HEK293 (cell line): ENCODE measurements around the gene NKX2-8.

Source experiments
- CTCF ChIA-PET: fragments of 350-600 bp; formaldehyde crosslinking; extraction: SDS; loops from one replicate; lab custom pipeline; 2021; ENCODE audit warnings: antibody characterized with exemption; lab: Yijun Ruan, JAX
- POLR2A ChIA-PET: fragments of 300-600 bp; formaldehyde crosslinking; extraction: SDS; loops from one replicate; lab custom pipeline; 2020; ENCODE audit warnings: antibody characterized with exemption, inconsistent platforms; lab: Yijun Ruan, JAX
- H3K27ac ChIP-seq: fragments of 200-500 bp; sonication (Bioruptor generic); 2 replicates; pipeline ENCODE4 v1.5.1; 2014; ENCODE audit warnings: low read depth, low read length, control low read depth, inconsistent platforms; ENCODE audit errors: extremely low read depth
- H3K36me3 ChIP-seq, 2 experiments: fragments of 200-500 bp in 1 of 2; sonication (Bioruptor generic) in 1 of 2; 1 replicate in 1 of 2; 2 replicates in 1 of 2; pipeline ENCODE4 v1.5.1; 2014 to 2017; ENCODE audit warnings: inconsistent platforms in 2 of 2, low read length in 2 of 2; ENCODE audit not compliant: control insufficient read depth in 2 of 2, insufficient read depth in 1 of 2
- H3K4me1 ChIP-seq: fragments of 200-500 bp; sonication (Bioruptor generic); 2 replicates; pipeline ENCODE4 v1.5.1; 2014; ENCODE audit warnings: mild to moderate bottlenecking, low read length, inconsistent platforms; ENCODE audit not compliant: control insufficient read depth, insufficient read depth
- H3K4me3 ChIP-seq: 2 replicates; pipeline ENCODE4 v1.5.1; 2011; ENCODE audit warnings: low read depth, mild to moderate bottlenecking, control low read depth, low read length, moderate library complexity
- H3K9me3 ChIP-seq: fragments of 200-500 bp; sonication (Bioruptor generic); 2 replicates; pipeline ENCODE4 v1.5.1; 2014; ENCODE audit warnings: low read depth, low read length, inconsistent platforms; ENCODE audit not compliant: control insufficient read depth, insufficient read depth
- KLF8 ChIP-seq: fragments of 450-650 bp; formaldehyde crosslinking; IDR thresholded peaks from 2 replicates; pipeline ENCODE4 v1.5.1; 2016; ENCODE audit warnings: missing biosample characterization, missing genetic modification characterization
- MYNN ChIP-seq: fragments of 450-650 bp; formaldehyde crosslinking; IDR thresholded peaks from 2 replicates; pipeline ENCODE4 v1.5.1; 2016; ENCODE audit warnings: missing biosample characterization, missing genetic modification characterization, borderline replicate concordance
- OSR2 ChIP-seq: fragments of 450-650 bp; formaldehyde crosslinking; IDR thresholded peaks from 2 replicates; pipeline ENCODE4 v1.5.1; 2016; ENCODE audit warnings: missing biosample characterization, missing genetic modification characterization
- SP7 ChIP-seq: fragments of 450-650 bp; formaldehyde crosslinking; IDR thresholded peaks from 2 replicates; pipeline ENCODE4 v1.5.1; 2016; ENCODE audit warnings: missing biosample characterization, missing genetic modification characterization
- ZBTB20 ChIP-seq: fragments of 450-650 bp; formaldehyde crosslinking; IDR thresholded peaks from 2 replicates; pipeline ENCODE4 v1.5.1; 2016; ENCODE audit warnings: missing biosample characterization, missing genetic modification characterization
- ZNF121 ChIP-seq: fragments of 450-650 bp; formaldehyde crosslinking; IDR thresholded peaks from 2 replicates; pipeline ENCODE4 v1.5.1; 2016; ENCODE audit warnings: missing biosample characterization, missing genetic modification characterization
- ZNF133 ChIP-seq: fragments of 450-650 bp; formaldehyde crosslinking; IDR thresholded peaks from 2 replicates; pipeline ENCODE4 v1.5.1; 2016; ENCODE audit warnings: missing biosample characterization, missing genetic modification characterization
- ZNF155 ChIP-seq: fragments of 450-650 bp; formaldehyde crosslinking; IDR thresholded peaks from 2 replicates; pipeline ENCODE4 v1.5.1; 2016; ENCODE audit warnings: missing biosample characterization, missing genetic modification characterization
- ZNF2 ChIP-seq: fragments of 450-650 bp; formaldehyde crosslinking; IDR thresholded peaks from 2 replicates; pipeline ENCODE4 v1.5.1; 2016; ENCODE audit warnings: missing biosample characterization, missing genetic modification characterization
- ZNF214 ChIP-seq: fragments of 450-650 bp; formaldehyde crosslinking; IDR thresholded peaks from 2 replicates; pipeline ENCODE4 v1.5.1; 2017; ENCODE audit warnings: missing biosample characterization, mild to moderate bottlenecking, missing genetic modification characterization, borderline replicate concordance
- ZNF341 ChIP-seq: fragments of 450-650 bp; formaldehyde crosslinking; IDR thresholded peaks from 2 replicates; pipeline ENCODE4; 2016; ENCODE audit warnings: low read depth, missing biosample characterization, missing genetic modification characterization
- ZNF514 ChIP-seq: fragments of 450-650 bp; formaldehyde crosslinking; IDR thresholded peaks from 2 replicates; pipeline ENCODE4 v1.5.1; 2016; ENCODE audit warnings: missing biosample characterization, missing genetic modification characterization
- ZNF555 ChIP-seq: fragments of 450-650 bp; formaldehyde crosslinking; conservative IDR thresholded peaks from 2 replicates; pipeline ENCODE4 v1.5.1; 2017; ENCODE audit warnings: missing biosample characterization, mild to moderate bottlenecking, missing genetic modification characterization, inconsistent platforms
- ZNF624 ChIP-seq: fragments of 450-650 bp; formaldehyde crosslinking; IDR thresholded peaks from 2 replicates; pipeline ENCODE4 v1.5.1; 2017; ENCODE audit warnings: missing biosample characterization, missing genetic modification characterization
- ZNF654 ChIP-seq: fragments of 450-650 bp; formaldehyde crosslinking; IDR thresholded peaks from 2 replicates; pipeline ENCODE4 v1.5.1; 2016; ENCODE audit warnings: low read depth, missing biosample characterization, missing genetic modification characterization
- ZNF776 ChIP-seq: fragments of 450-650 bp; formaldehyde crosslinking; IDR thresholded peaks from 2 replicates; pipeline ENCODE4 v1.5.0; 2017; ENCODE audit warnings: missing biosample characterization, missing genetic modification characterization, borderline replicate concordance
- ZNF791 ChIP-seq: fragments of 450-650 bp; formaldehyde crosslinking; IDR thresholded peaks from 2 replicates; pipeline ENCODE4 v1.5.1; 2016; ENCODE audit warnings: missing biosample characterization, missing genetic modification characterization
- TF ChIP-seq, protein P1 (sequence below): fragments of 450-650 bp; formaldehyde crosslinking; IDR thresholded peaks from 2 replicates; pipeline ENCODE4 v1.5.1; 2016; ENCODE audit warnings: missing biosample characterization, missing genetic modification characterization
- TF ChIP-seq, protein P2 (sequence below): fragments of 450-650 bp; formaldehyde crosslinking; IDR thresholded peaks from 2 replicates; pipeline ENCODE4 v1.5.1; 2016; ENCODE audit warnings: missing biosample characterization, missing genetic modification characterization
- TF ChIP-seq, protein P3 (sequence below): fragments of 450-650 bp; formaldehyde crosslinking; IDR thresholded peaks from 2 replicates; pipeline ENCODE4 v1.5.1; 2017; ENCODE audit warnings: missing biosample characterization, missing genetic modification characterization
- TF ChIP-seq, protein P4 (sequence below): fragments of 450-650 bp; formaldehyde crosslinking; IDR thresholded peaks from 2 replicates; pipeline ENCODE4 v1.5.1; 2016; ENCODE audit warnings: missing biosample characterization, missing genetic modification characterization

NKX2-8 gene

DNA sequence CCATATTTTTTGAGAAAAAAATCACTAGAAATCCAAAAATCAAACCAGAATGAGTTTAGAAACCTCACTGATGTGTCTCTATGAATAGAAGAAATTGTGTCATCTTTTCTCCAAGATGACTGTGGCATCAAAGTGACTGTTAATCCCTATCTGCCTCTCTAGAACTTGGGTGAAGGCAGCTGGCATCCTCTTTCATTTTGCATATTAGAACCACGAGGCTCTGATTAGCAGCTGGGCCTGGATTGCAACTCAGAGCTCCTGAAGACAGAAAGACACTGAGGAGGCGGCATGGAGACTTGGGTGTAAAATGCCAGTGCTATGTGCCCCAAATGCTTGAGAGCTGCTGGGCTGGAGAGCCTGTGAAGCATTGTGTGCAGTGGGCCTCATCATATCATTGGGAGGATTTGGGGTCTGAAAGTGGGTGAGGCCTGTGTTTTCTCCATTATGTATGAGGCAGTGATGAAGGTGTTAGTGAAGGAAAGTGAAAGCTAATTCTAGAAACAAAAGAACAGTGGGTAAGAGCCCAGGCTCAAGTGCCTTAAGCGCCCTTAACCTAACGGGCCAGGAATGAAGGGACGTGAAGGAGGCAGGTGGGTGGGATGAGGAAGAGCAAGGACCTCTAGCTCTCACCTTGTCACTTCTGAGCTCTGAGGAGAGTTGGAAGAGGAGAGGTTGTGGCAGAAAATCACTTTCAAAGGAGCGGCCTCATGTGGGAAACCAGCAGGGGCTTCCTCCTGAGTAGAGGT lies 26.2 kb downstream of the NKX2-8 start:
- Histone ChIP-seq H3K27ac (no peak overlapping the region), H3K36me3 (no peaks in the 10 kb centered on the region), H3K9me3 (no peaks in the 10 kb centered on the region), H3K4me1 (no peaks in the 10 kb centered on the region), H3K4me3 (no peak overlapping the region)
- ChIA-PET CTCF (interaction anchor here (0.6 to 7.3 kb wide), 26 partner anchors 9 to 1686 kb away, joined by 3 to 81 read pairs (median 4); no protein-coding TSS in a partner anchor), POLR2A (no interaction called here)
- TF ChIP-seq KLF8 (tag by site-specific recombination): no peak
- TF ChIP-seq ZNF121 (tag by site-specific recombination): no peak
- no peak for TF ChIP-seq ZNF624
- TF ChIP-seq ZBTB20: no peak
- TF ChIP-seq, protein P1, sequence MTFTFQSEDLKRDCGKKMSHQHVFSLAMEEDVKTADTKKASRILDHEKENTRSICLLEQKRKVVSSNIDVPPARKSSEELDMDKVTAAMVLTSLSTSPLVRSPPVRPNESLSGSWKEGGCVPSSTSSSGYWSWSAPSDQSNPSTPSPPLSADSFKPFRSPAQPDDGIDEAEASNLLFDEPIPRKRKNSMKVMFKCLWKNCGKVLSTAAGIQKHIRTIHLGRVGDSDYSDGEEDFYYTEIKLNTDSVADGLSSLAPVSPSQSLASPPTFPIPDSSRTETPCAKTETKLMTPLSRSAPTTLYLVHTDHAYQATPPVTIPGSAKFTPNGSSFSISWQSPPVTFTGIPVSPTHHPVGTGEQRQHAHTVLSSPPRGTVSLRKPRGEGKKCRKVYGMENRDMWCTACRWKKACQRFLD (tag by site-specific recombination): no peak
- no peak for TF ChIP-seq OSR2 (tag by site-specific recombination)
- TF ChIP-seq ZNF214 (tag by site-specific recombination): no peak
- no peak for TF ChIP-seq ZNF133 (tag by site-specific recombination)
- TF ChIP-seq ZNF155 (tag by site-specific recombination): no peak
- TF ChIP-seq, protein P2, sequence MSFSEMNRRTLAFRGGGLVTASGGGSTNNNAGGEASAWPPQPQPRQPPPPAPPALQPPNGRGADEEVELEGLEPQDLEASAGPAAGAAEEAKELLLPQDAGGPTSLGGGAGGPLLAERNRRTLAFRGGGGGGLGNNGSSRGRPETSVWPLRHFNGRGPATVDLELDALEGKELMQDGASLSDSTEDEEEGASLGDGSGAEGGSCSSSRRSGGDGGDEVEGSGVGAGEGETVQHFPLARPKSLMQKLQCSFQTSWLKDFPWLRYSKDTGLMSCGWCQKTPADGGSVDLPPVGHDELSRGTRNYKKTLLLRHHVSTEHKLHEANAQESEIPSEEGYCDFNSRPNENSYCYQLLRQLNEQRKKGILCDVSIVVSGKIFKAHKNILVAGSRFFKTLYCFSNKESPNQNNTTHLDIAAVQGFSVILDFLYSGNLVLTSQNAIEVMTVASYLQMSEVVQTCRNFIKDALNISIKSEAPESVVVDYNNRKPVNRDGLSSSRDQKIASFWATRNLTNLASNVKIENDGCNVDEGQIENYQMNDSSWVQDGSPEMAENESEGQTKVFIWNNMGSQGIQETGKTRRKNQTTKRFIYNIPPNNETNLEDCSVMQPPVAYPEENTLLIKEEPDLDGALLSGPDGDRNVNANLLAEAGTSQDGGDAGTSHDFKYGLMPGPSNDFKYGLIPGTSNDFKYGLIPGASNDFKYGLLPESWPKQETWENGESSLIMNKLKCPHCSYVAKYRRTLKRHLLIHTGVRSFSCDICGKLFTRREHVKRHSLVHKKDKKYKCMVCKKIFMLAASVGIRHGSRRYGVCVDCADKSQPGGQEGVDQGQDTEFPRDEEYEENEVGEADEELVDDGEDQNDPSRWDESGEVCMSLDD (tag by site-specific recombination): no peak
- TF ChIP-seq ZNF555: no peak
- no peak for TF ChIP-seq SP7 (tag by site-specific recombination)
- TF ChIP-seq MYNN (tag by site-specific recombination): no peak
- TF ChIP-seq, protein P3, sequence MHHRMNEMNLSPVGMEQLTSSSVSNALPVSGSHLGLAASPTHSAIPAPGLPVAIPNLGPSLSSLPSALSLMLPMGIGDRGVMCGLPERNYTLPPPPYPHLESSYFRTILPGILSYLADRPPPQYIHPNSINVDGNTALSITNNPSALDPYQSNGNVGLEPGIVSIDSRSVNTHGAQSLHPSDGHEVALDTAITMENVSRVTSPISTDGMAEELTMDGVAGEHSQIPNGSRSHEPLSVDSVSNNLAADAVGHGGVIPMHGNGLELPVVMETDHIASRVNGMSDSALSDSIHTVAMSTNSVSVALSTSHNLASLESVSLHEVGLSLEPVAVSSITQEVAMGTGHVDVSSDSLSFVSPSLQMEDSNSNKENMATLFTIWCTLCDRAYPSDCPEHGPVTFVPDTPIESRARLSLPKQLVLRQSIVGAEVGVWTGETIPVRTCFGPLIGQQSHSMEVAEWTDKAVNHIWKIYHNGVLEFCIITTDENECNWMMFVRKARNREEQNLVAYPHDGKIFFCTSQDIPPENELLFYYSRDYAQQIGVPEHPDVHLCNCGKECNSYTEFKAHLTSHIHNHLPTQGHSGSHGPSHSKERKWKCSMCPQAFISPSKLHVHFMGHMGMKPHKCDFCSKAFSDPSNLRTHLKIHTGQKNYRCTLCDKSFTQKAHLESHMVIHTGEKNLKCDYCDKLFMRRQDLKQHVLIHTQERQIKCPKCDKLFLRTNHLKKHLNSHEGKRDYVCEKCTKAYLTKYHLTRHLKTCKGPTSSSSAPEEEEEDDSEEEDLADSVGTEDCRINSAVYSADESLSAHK (tag by site-specific recombination): no peak
- TF ChIP-seq ZNF791 (tag by site-specific recombination): no peak
- TF ChIP-seq ZNF776 (tag by site-specific recombination): no peak
- no peak for TF ChIP-seq ZNF514 (tag by site-specific recombination)

DNA sequence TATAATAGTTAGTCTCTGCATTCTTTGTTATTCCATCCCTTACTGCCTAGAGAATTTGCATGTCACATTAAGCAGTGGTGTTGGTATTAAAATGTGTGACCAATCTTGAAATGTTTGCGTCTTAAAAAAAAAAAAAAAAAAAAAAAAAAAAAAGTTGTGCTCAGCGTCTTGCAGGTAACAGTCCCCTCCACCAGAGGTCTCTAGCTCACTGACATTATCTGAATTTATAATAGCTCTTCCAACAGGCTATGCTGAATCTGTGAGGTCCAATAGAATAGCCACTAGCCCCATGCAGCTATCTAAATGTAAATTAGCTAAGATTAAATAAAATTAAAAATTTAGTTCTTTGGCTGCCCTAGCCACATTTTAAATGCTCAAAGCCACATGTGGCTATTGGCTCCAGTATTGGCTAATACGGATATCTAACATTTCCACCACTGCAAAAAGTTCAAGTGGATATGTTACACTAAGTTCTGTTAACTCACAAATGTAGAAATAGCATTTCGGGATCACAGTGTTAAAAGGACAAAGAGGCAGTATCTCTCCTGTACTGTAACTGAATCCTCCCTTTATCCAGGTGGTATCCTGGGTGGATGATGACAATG lies 28.7 kb downstream of the NKX2-8 start:
- POLR2A ChIA-PET: interaction anchor here (0.6 to 1.0 kb wide), 3 partner anchors 71 to 724 kb away, joined by 3 to 5 read pairs (median 4); partner anchors contain the start of gene PAX9
- H3K4me1 ChIP-seq: no peaks in the 10 kb centered on the region
- H3K27ac ChIP-seq: no peak overlapping the region
- no peaks in the 10 kb centered on the region for H3K36me3 ChIP-seq
- H3K9me3 ChIP-seq: no peaks in the 10 kb centered on the region
- no peak overlapping the region for H3K4me3 ChIP-seq
- CTCF ChIA-PET: interaction anchor here (0.5 to 7.3 kb wide), 43 partner anchors 9 to 967 kb away, joined by 3 to 81 read pairs (median 5); no protein-coding TSS in a partner anchor
- TF ChIP-seq ZNF341 (tag by site-specific recombination) (peak; percentile 47), ZNF2 (tag by site-specific recombination) (0 out of 2 replicates have a peak, but pooled peaks have one; percentile 31), ZNF654 (peak; percentile 59)
- TF ChIP-seq, protein P4, sequence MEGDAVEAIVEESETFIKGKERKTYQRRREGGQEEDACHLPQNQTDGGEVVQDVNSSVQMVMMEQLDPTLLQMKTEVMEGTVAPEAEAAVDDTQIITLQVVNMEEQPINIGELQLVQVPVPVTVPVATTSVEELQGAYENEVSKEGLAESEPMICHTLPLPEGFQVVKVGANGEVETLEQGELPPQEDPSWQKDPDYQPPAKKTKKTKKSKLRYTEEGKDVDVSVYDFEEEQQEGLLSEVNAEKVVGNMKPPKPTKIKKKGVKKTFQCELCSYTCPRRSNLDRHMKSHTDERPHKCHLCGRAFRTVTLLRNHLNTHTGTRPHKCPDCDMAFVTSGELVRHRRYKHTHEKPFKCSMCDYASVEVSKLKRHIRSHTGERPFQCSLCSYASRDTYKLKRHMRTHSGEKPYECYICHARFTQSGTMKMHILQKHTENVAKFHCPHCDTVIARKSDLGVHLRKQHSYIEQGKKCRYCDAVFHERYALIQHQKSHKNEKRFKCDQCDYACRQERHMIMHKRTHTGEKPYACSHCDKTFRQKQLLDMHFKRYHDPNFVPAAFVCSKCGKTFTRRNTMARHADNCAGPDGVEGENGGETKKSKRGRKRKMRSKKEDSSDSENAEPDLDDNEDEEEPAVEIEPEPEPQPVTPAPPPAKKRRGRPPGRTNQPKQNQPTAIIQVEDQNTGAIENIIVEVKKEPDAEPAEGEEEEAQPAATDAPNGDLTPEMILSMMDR (tag by site-specific recombination): peak; percentile 44; the same call in 1 of the 2 replicates
- TF ChIP-seq, protein P2 (tag by site-specific recombination): no peak
